Measurements from ENCODE around the gene NDST4.

The NDST4 gene

GRCh38 chr4:114815760-114816159 lies 297.7 kb downstream of the NDST4 start:
- no peak overlapping the region for H3K4me3 ChIP-seq (ENCODE audit: low read depth, low read length)
- no peak for DNase-seq (ENCODE audit: low read depth)

- H3K4me3 ChIP-seq (ENCODE audit: low read depth, low read length): no peak overlapping the region
- DNase-seq (ENCODE audit: low read depth): no peak
These were observed 299.5 kb downstream of the NDST4 start for GRCh38 chr4:114813961-114814360.

DNA sequence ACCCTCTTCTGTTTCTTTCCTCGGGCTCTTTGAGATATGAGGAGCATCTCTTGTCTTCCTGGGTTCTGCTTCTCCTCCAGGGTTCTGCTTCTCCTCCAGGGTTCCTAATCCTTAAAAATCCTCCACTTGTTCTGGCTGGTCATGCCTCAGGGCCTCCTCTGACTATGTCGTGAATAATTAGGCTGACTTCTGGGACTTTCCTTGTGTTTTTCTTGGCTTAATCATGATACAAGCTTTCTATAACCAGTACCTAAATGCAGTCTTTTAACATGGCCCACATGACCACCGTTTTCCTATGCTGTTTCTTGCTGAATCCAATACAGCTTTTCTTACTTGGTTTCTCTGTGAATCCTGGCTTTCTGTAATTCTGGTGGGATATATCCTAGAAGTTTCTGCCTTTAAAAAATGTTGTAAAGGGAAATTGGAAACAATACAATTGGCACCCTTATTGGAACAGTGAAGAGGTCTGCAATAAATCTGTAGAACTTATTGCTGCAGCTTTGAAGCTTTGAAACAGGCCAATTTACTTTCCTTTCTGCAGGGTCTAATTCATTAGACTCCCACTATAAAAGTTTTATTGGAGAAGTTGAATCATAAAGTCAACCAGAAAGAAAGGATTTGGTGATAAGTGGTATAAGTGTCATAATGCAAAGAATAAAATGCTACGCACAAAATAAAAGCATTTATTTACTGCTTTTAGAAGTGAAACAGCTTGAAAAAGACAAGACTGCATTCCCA lies 301.7 kb downstream of the NDST4 start:
- no peak overlapping the region for H3K4me3 ChIP-seq (ENCODE audit: low read depth, low read length)
- no peak for DNase-seq (ENCODE audit: low read depth)

GRCh38 chr4:114807759-114808404 lies 305.5 kb downstream of the NDST4 start:
- no peak overlapping the region for H3K4me3 ChIP-seq (ENCODE audit: low read depth, low read length)
- DNase-seq (ENCODE audit: low read depth): no peak

DNA sequence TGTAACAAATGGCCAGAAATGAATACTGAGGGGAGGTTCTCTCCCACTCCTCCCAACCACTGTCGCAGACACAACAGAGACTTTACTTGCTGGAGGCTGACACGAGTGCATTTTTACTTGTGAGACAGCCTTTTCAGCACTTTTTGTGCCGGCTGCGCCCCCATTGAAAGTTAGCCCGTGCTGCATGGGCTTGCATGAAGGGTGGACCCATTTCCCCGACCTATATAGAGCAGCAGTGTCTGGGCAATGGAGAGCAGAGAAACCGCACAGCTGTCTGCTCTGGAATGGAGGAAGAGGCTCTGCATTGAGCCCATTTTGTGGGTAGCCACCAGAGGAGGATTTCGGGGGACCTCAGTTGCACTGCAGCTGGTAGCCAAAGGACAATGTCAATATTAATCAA lies 306.1 kb downstream of the NDST4 start:
- no peak overlapping the region for H3K4me3 ChIP-seq (ENCODE audit: low read depth, low read length)
- DNase-seq (ENCODE audit: low read depth): no peak

DNA sequence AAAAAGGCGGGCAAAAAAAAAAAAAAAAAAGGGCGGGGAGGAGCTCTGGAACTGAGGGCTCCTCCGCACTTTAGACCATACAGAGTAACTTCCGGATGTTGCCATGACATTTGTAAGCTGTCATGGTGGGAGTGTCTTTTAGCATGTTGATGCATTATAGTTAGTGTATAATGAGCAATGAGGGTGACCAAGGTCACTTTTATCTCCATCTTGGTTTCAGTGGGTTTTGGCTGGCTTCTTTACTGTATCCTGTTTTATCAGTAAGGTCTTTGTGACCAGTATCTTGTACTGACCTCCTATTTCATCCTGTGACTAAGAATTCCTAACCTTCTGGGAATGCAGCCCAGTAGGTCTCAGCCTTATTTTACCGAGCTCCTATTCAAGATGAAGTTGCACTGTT lies 321.4 kb downstream of the NDST4 start:
- DNase-seq (ENCODE audit: low read depth): no peak
- H3K4me3 ChIP-seq (ENCODE audit: low read depth, low read length): no peak overlapping the region

- DNase-seq (ENCODE audit: low read depth): no peak
- H3K4me3 ChIP-seq (ENCODE audit: low read depth, low read length): no peak overlapping the region
These were observed 327.9 kb downstream of the NDST4 start for GRCh38 chr4:114785570-114785969.

GRCh38 chr4:114783215-114783595 lies 330.2 kb downstream of the NDST4 start:
- H3K4me3 ChIP-seq (ENCODE audit: low read depth, low read length): no peak overlapping the region
- DNase-seq (ENCODE audit: low read depth): no peak

- no peak for DNase-seq (ENCODE audit: low read depth)
- H3K4me3 ChIP-seq (ENCODE audit: low read depth, low read length): no peak overlapping the region
These were observed 330.8 kb downstream of the NDST4 start for GRCh38 chr4:114782415-114783214.

- peak; percentile 15 for DNase-seq (ENCODE audit: low read depth)
- no peak overlapping the region for H3K4me3 ChIP-seq (ENCODE audit: low read depth, low read length)
These were observed 333.2 kb downstream of the NDST4 start for GRCh38 chr4:114780205-114780604.

All from skeletal muscle cell (primary cell).